ENCODE results near the gene TAB3. TPM values are rescaled to one million over a fixed set of nuclear protein-coding genes. Genes with fewer than 3 reads are reported as not detected.

The TAB3 gene
- total RNA-seq, 1 donor from 2014 or later = 12.6 TPM

GRCh38 chrX:30791296-30792278, 97.5 kb downstream of the TAB3 start:
- TF ChIP-seq, protein P1, sequence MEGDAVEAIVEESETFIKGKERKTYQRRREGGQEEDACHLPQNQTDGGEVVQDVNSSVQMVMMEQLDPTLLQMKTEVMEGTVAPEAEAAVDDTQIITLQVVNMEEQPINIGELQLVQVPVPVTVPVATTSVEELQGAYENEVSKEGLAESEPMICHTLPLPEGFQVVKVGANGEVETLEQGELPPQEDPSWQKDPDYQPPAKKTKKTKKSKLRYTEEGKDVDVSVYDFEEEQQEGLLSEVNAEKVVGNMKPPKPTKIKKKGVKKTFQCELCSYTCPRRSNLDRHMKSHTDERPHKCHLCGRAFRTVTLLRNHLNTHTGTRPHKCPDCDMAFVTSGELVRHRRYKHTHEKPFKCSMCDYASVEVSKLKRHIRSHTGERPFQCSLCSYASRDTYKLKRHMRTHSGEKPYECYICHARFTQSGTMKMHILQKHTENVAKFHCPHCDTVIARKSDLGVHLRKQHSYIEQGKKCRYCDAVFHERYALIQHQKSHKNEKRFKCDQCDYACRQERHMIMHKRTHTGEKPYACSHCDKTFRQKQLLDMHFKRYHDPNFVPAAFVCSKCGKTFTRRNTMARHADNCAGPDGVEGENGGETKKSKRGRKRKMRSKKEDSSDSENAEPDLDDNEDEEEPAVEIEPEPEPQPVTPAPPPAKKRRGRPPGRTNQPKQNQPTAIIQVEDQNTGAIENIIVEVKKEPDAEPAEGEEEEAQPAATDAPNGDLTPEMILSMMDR (IDR thresholded peaks at IDR 0.05; ENCODE audit: borderline replicate concordance) = no peak
- intact Hi-C loops (cut with micrococcal nuclease) = no loop called here
- Histone ChIP-seq H3K36me3 (no peaks in the 10 kb centered on the region), H3K4me3 (no peak overlapping the region), H3K27ac (replicated peaks) (no peak overlapping the region), H3K9me3 (replicated peaks) (no peaks in the 10 kb centered on the region), H3K27me3 (ENCODE audit: low read depth) (no peaks in the 10 kb centered on the region), H3K4me1 (no peaks in the 10 kb centered on the region)
- DNase-seq = no peak

DNA sequence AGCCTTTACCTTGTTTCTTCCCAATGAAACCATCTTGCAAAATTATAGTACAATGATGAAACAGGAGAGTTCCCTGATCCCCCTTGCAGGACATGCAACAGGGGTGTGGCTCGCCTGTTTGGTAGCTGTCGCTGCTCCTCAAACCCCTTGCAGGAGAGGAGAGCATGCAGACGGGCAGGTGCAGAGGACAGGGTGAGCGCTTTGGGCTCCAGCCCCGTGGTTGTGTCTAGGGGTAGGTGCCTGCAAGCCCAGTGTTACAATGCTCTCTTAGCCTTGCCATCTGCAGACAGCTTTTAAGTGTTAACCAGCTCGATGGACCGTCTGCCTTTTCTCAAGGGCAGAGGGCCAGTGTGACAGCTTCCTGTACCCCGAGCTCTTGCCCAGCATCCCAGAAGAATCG, 102.0 kb downstream of the TAB3 start:
- intact Hi-C loops (cut with micrococcal nuclease) = no loop called here
- TF ChIP-seq, protein P1 (IDR thresholded peaks at IDR 0.05; ENCODE audit: borderline replicate concordance) = no peak
- no peaks in the 10 kb centered on the region for H3K27me3 ChIP-seq (ENCODE audit: low read depth)
- H3K4me3 ChIP-seq = no peak overlapping the region
- H3K4me1 ChIP-seq = no peaks in the 10 kb centered on the region
- no peaks in the 10 kb centered on the region for H3K36me3 ChIP-seq
- no peak overlapping the region for H3K27ac ChIP-seq (replicated peaks)
- DNase-seq = no peak
- no peaks in the 10 kb centered on the region for H3K9me3 ChIP-seq (replicated peaks)

DNA sequence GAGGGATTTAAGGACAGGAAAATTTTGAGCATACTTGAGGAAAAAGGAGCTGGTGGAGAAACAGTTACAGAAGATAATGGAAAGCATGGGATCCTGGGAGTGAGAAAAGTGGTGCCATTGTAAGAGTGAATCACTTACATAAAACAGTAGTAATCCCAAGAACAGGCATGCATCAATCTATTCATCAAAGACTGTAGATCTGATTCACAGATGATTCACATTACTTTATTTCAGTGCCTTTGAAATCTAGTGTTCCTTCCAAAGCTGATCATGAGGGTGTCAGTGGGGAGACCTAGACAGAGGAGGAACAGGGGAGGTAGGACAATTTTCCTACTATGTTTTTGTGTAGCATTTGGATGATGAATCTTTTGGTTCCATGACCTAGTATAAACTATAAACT, 102.7 kb downstream of the TAB3 start:
- H3K4me3 ChIP-seq = no peak overlapping the region
- H3K27me3 ChIP-seq (ENCODE audit: low read depth) = no peaks in the 10 kb centered on the region
- TF ChIP-seq, protein P1 (IDR thresholded peaks at IDR 0.05; ENCODE audit: borderline replicate concordance) = no peak
- no peaks in the 10 kb centered on the region for H3K9me3 ChIP-seq (replicated peaks)
- no peak overlapping the region for H3K27ac ChIP-seq (replicated peaks)
- intact Hi-C loops (cut with micrococcal nuclease) = no loop called here
- no peak for DNase-seq
- no peaks in the 10 kb centered on the region for H3K4me1 ChIP-seq
- no peaks in the 10 kb centered on the region for H3K36me3 ChIP-seq

DNA sequence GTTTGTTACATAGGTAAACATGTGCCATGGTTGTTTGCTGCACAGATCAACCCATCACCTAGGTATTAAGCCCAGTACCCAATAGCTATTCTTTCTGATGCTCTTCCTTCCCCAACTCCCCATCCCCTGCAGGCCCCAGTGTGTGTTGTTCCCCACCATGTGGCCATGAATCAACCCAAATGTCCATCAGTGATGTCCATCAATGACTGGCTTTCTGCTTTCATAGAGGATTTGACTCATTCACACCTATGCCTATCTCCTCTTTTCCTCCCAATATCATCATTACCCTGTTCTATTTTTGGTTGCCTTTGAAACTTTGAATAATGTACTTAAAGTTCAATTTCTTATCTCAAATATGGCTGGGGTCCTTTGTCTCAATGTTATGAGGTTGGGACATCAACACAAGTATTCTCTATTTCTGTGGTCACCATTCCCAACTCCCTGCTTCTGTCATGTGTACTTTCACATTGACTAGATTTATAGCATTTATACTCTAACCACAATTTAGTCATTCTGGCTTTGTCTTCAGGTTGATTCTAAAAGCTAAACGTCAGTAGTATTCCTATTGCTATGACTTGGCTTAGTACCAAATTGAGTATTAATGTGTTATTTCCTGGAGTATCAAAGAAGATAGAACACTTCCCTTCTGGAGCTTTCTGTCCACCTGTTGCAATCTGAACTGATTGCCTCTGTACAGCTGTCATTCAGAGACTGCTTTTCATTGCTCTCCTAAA, 107.2 kb downstream of the TAB3 start:
- TF ChIP-seq, protein P1 (IDR thresholded peaks at IDR 0.05; ENCODE audit: borderline replicate concordance) = no peak

GRCh38 chrX:30779453-30780030, 109.5 kb downstream of the TAB3 start:
- H3K9me3 ChIP-seq (replicated peaks) = no peaks in the 10 kb centered on the region
- no peaks in the 10 kb centered on the region for H3K36me3 ChIP-seq
- no peak overlapping the region for H3K4me3 ChIP-seq
- DNase-seq = no peak
- TF ChIP-seq, protein P1 (IDR thresholded peaks at IDR 0.05; ENCODE audit: borderline replicate concordance) = no peak
- H3K27me3 ChIP-seq (ENCODE audit: low read depth) = no peaks in the 10 kb centered on the region
- H3K4me1 ChIP-seq = no peaks in the 10 kb centered on the region
- H3K27ac ChIP-seq (replicated peaks) = no peak overlapping the region
- intact Hi-C loops (cut with micrococcal nuclease) = no loop called here

More for the DNA sequence above, 107.2 kb downstream of the TAB3 start:
- no peak overlapping the region for H3K4me3 ChIP-seq
- H3K27ac ChIP-seq (replicated peaks) = no peak overlapping the region
- H3K4me1 ChIP-seq = no peaks in the 10 kb centered on the region
- DNase-seq = no peak
- H3K9me3 ChIP-seq (replicated peaks) = no peaks in the 10 kb centered on the region
- H3K36me3 ChIP-seq = no peaks in the 10 kb centered on the region
- no peaks in the 10 kb centered on the region for H3K27me3 ChIP-seq (ENCODE audit: low read depth)
- intact Hi-C loops (cut with micrococcal nuclease) = no loop called here
